ENCODE data around the gene IL17RA.

IL17RA gene

GRCh38 chr22:17114173-17114897, 29.5 kb downstream of the IL17RA start:
- TF ChIP-seq, protein P1, sequence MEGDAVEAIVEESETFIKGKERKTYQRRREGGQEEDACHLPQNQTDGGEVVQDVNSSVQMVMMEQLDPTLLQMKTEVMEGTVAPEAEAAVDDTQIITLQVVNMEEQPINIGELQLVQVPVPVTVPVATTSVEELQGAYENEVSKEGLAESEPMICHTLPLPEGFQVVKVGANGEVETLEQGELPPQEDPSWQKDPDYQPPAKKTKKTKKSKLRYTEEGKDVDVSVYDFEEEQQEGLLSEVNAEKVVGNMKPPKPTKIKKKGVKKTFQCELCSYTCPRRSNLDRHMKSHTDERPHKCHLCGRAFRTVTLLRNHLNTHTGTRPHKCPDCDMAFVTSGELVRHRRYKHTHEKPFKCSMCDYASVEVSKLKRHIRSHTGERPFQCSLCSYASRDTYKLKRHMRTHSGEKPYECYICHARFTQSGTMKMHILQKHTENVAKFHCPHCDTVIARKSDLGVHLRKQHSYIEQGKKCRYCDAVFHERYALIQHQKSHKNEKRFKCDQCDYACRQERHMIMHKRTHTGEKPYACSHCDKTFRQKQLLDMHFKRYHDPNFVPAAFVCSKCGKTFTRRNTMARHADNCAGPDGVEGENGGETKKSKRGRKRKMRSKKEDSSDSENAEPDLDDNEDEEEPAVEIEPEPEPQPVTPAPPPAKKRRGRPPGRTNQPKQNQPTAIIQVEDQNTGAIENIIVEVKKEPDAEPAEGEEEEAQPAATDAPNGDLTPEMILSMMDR (conservative IDR thresholded peaks at IDR 0.05): no peak
- peak overlapping the region; percentile 95; the same call in 1 of the 2 replicates for H3K27ac ChIP-seq

- TF ChIP-seq, protein P1 (conservative IDR thresholded peaks at IDR 0.05): no peak
- peak overlapping the region; percentile 95; the same call in 1 of the 2 replicates for H3K27ac ChIP-seq
Observed at GRCh38 chr22:17114898-17115235, 30.1 kb downstream of the IL17RA start.

DNA sequence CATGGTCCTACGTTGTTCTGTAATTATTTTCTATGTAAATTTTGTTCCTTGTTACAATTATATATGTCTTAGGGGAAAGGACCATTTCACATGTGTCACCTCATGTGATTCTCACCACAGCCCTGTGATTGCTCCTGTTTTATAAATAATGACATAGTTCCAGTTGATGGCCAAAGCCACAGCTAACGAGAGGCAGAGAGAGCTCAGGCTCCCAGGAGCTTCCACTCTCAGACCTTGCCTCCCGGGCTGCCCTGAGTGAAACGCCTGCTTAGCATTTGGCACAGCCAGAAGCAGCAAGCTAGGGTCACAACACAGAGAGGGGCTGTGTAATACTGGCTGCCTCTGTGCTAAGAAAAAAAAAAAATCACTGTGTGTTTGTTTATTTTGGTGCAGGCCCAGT, 30.4 kb downstream of the IL17RA start:
- TF ChIP-seq, protein P1 (conservative IDR thresholded peaks at IDR 0.05): no peak
- peak overlapping the region; percentile 95 for H3K27ac ChIP-seq

- peak overlapping the region; percentile 95 for H3K27ac ChIP-seq
Observed at GRCh38 chr22:17115945-17116565, 31.3 kb downstream of the IL17RA start.

DNA sequence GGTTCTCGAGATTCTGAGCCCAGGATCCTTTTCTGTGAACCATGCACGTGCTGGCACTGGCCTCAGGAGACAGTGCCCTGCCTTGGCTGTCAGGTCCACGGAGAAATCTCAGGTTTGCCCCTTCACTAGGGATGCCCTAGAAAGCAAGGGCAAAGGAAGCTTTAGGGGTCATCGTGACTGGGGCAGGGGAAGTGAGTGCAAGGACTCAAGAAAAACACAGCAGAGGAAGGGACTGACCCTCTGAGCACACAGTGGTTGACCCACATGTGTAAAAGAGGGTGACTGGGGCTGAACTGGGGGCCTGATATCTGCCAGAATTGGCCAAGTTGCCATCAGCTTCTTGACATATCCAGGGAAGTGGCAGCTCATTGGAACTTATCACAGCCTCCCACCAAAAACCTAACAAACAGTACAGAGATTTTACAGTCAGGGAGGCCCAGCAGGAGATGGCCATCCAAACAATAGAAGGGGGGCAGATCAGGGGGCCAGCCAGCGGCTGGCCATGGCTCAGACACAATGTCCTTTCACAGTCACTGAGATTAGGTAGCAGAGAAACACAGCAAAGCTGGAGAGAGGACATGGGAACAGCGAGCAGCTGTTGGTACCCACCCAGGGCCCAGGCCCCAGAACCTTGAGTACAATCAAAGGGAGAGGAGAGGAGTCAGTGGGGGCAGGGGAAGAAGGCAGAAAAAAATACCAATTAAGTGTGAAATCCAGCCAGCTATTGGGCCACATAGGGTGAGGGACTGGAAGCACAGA, 32.0 kb downstream of the IL17RA start:
- H3K27ac ChIP-seq: peak overlapping the region; percentile 95
- TF ChIP-seq, protein P1 (conservative IDR thresholded peaks at IDR 0.05): no peak

More at GRCh38 chr22:17115945-17116565, 31.3 kb downstream of the IL17RA start:
- TF ChIP-seq, protein P1 (conservative IDR thresholded peaks at IDR 0.05): no peak

DNA sequence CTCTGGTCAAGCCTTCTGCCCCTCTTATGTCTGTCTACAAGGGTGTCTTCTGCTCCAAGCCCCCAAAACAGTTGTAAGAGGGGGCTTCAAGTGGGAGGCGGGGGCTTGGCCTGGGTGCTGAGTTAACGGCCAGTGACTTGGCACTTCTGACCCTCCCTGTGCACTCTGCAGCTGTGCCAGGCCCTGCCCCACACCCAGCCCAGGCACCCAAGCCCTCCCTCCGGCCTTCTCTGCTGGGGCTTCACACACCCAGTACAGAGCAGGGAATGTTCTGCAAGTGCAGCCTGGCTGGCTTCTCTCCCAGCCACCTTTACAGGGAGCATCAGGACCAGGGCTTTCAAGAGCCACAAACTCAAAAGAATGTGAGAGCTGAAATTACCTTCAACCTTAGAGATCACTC, 32.6 kb downstream of the IL17RA start:
- TF ChIP-seq, protein P1 (conservative IDR thresholded peaks at IDR 0.05): no peak
- peak overlapping the region; percentile 95 for H3K27ac ChIP-seq

- TF ChIP-seq, protein P1 (conservative IDR thresholded peaks at IDR 0.05): no peak
- peak overlapping the region; percentile 95 for H3K27ac ChIP-seq
Observed at GRCh38 chr22:17117890-17118289, 33.1 kb downstream of the IL17RA start.

Data from VCaP (cell line).